GM23338 (cell line): ENCODE measurements around the gene TMEM30A. TPM values are rescaled to one million over a fixed set of nuclear protein-coding genes. Genes with fewer than 3 reads are reported as not detected.
A peak's percentile ranks its signal among the peaks of the same experiment; 100 is the strongest.

Experiments used
- ATAC-seq: fragments of 200-7000 bp; cut with Tn5 transposase; 3 replicates; pipeline ENCODE4 v1.9.1; 2020
- DNase-seq: peaks from one replicate; pipeline ENCODE4 v3.0.0-alpha.2; 2015; ENCODE audit warnings: low spot score
- H2AFZ ChIP-seq: fragments of 200-600 bp; sonication (generic); 2 replicates; pipeline ENCODE4 v1.8.0; 2016; ENCODE audit warnings: antibody characterized with exemption, mild to moderate bottlenecking, moderate library complexity
- H3F3A ChIP-seq: fragments of 200-600 bp; sonication (generic); replicated peaks from 2 replicates; pipeline ENCODE4 v1.8.0; 2017; ENCODE audit warnings: antibody characterized with exemption, mixed run types, low read depth
- H3K27ac ChIP-seq: fragments of 200-600 bp; sonication (generic); 2 replicates; pipeline ENCODE4 v1.6.1; 2016; ENCODE audit warnings: low read depth
- H3K27me3 ChIP-seq: fragments of 200-600 bp; sonication (generic); 2 replicates; pipeline ENCODE4 v1.8.0; 2016; ENCODE audit warnings: mild to moderate bottlenecking, mixed run types, moderate library complexity; ENCODE audit not compliant: insufficient read depth
- H3K36me3 ChIP-seq: fragments of 200-600 bp; sonication (generic); 2 replicates; pipeline ENCODE4 v1.8.0; 2016; ENCODE audit warnings: mild to moderate bottlenecking; ENCODE audit not compliant: insufficient read depth
- H3K4me1 ChIP-seq: fragments of 200-600 bp; sonication (generic); 2 replicates; pipeline ENCODE4 v1.8.0; 2016; ENCODE audit warnings: mild to moderate bottlenecking, moderate library complexity; ENCODE audit not compliant: insufficient read depth
- H3K4me2 ChIP-seq: fragments of 200-600 bp; sonication (generic); 2 replicates; pipeline ENCODE4 v1.7.1; 2017; ENCODE audit warnings: mixed run types
- H3K4me3 ChIP-seq: fragments of 200-600 bp; sonication (generic); 2 replicates; pipeline ENCODE4 v1.6.1; 2016; ENCODE audit warnings: mixed run types
- H3K79me2 ChIP-seq: fragments of 200-600 bp; sonication (generic); replicated peaks from 2 replicates; pipeline ENCODE4 v1.8.0; 2017; ENCODE audit warnings: mild to moderate bottlenecking; ENCODE audit not compliant: insufficient read depth
- H3K9me2 ChIP-seq: fragments of 200-600 bp; sonication (generic); 2 replicates; pipeline ENCODE4 v1.8.0; 2017; ENCODE audit not compliant: insufficient read depth
- H4K20me1 ChIP-seq: fragments of 200-600 bp; sonication (generic); replicated peaks from 2 replicates; pipeline ENCODE4 v1.8.0; 2017; ENCODE audit warnings: mild to moderate bottlenecking; ENCODE audit not compliant: insufficient read depth
- H3K27ac Mint-ChIP-seq: 2 replicates; pipeline ENCODE4 v1.8.0; 2020; ENCODE audit warnings: inconsistent platforms, mild to moderate bottlenecking, moderate library complexity, mixed read lengths
- H3K27me3 Mint-ChIP-seq: 3 replicates; pipeline ENCODE4 v1.8.0; 2022; ENCODE audit warnings: low read depth, mild to moderate bottlenecking, moderate library complexity, mixed read lengths, inconsistent platforms; ENCODE audit not compliant: insufficient read depth, poor library complexity
- H3K36me3 Mint-ChIP-seq: 3 replicates; pipeline ENCODE4 v1.8.0; 2021; ENCODE audit warnings: low read depth, mild to moderate bottlenecking, inconsistent platforms, moderate library complexity, mixed read lengths
- H3K4me1 Mint-ChIP-seq: 3 replicates; pipeline ENCODE4 v1.8.0; 2020; ENCODE audit warnings: mild to moderate bottlenecking, inconsistent platforms, mixed read lengths
- H3K4me3 Mint-ChIP-seq: 3 replicates; pipeline ENCODE4 v1.8.0; 2021; ENCODE audit warnings: moderate library complexity, mild to moderate bottlenecking, inconsistent platforms, mixed read lengths
- H3K9me3 Mint-ChIP-seq: 3 replicates; pipeline ENCODE4 v1.8.0; 2020; ENCODE audit warnings: moderate library complexity, mild to moderate bottlenecking, inconsistent platforms, mixed read lengths
- POLR2AphosphoS5 ChIP-seq: IDR thresholded peaks from 2 replicates; pipeline ENCODE4 v1.6.1; 2016; ENCODE audit warnings: antibody characterized with exemption, low read depth
- REST ChIP-seq: IDR thresholded peaks from one replicate; pipeline ENCODE4 v1.6.1; 2018; ENCODE audit warnings: antibody characterized with exemption; ENCODE audit not compliant: unreplicated experiment
- ZNF114 ChIP-seq: fragments of 250-450 bp; sonication (Bioruptor Pico); IDR thresholded peaks from 2 replicates; pipeline ENCODE4 v1.5.0; 2020; ENCODE audit warnings: mild to moderate bottlenecking, moderate library complexity
- ZNF462 ChIP-seq: fragments of 250-450 bp; sonication (Bioruptor Pico); IDR thresholded peaks from 2 replicates; pipeline ENCODE4 v1.5.0; 2020; ENCODE audit warnings: mild to moderate bottlenecking, moderate library complexity
- polyA plus RNA-seq: library from polyadenylated mRNA; unstranded; fragments of >200 nt; fragmentation: Nextera tagmentation; extraction: Ambion mirVana; gene quantifications from 2 replicates; pipeline ENCODE4 v1.2.1, GENCODE V29; 2016
- total RNA-seq: library from RNA; depleted of rRNA; stranded (reverse); fragments of >200 nt; shearing (Covaris generic); gene quantifications from 2 replicates; pipeline ENCODE4 v1.2.3, GENCODE V29; 2014

The TMEM30A gene
- total and polyA plus RNA-seq, 2 experiments from 2014 or later, result 61.7 to 99.9 TPM

GRCh38 chr6:75280131-75280855 is 4.3 kb downstream of the TMEM30A start (continued):
- TF ChIP-seq ZNF462 (no peak), ZNF114 (CRISPR knock-in tag) (no peak), POLR2AphosphoS5 (no peak)

DNA sequence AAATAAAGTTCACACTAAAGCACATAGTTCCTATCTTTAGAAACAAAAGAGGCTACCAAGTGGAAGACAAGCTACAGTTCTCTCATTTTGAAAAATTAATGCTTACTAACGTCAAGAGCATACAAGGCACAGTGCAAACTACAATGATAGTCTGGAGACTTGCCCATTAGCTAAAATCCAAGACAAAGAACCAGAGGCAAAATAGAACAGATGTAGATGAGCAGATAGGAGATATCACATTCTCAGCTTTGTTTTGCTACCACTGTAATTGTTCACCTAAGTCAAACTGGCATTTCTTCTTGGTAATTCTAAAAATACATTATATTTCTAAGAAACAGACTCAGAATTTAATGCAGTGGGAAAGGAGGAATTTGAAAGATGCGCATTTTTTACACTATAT is 5.2 kb downstream of the TMEM30A start:
- 0 out of 2 replicates have a peak, but pooled peaks cover 4% of the 10 kb centered on the region for H3K9me2 ChIP-seq
- DNase-seq (no peak), ATAC-seq (no peak)
- no peaks in the 10 kb centered on the region; the same call in 1 of the 2 replicates for H4K20me1 ChIP-seq
- Mint-ChIP-seq H3K4me3 (peak overlapping the region; percentile 37; the same call in 1 of the 3 replicates), H3K27ac (peak overlapping the region; percentile 94; the same call in 1 of the 2 replicates), H3K9me3 (peaks cover 4% of the 10 kb centered on the region; the same call in 1 of the 3 replicates), H3K36me3 (peaks cover 16% of the 10 kb centered on the region), H3K4me1 (peaks cover 56% of the 10 kb centered on the region), H3K27me3 (no peaks in the 10 kb centered on the region)
- H3K27me3 ChIP-seq, result no peaks in the 10 kb centered on the region
- H3K27ac ChIP-seq, result peak overlapping the region; percentile 15; the same call in 1 of the 2 replicates
- no peaks in the 10 kb centered on the region for H3K36me3 ChIP-seq
- H2AFZ ChIP-seq, result no peak overlapping the region
- H3K4me3 ChIP-seq, result 0 out of 2 replicates have a peak overlapping the region, but pooled peaks have one; percentile 86
- peak overlapping the region; percentile 80 for H3K4me2 ChIP-seq
- H3K79me2 ChIP-seq, result peaks cover 100% of the 10 kb centered on the region
- no peaks in the 10 kb centered on the region for H3F3A ChIP-seq
- H3K4me1 ChIP-seq, result peaks cover 64% of the 10 kb centered on the region
- TF ChIP-seq REST, result no peak
- no peak for TF ChIP-seq ZNF462
